B cell (primary cell): ENCODE data around the gene RYK. TPM values are rescaled to one million over a fixed set of nuclear protein-coding genes. Genes with fewer than 3 reads are reported as not detected.

Experiments
- ATAC-seq: fragments of 200-7000 bp; cut with Tn5 transposase; one replicate; pipeline ENCODE4 v1.10.0; 2021; ENCODE audit warnings: low read depth, mild to moderate bottlenecking, moderate number of reproducible peaks, moderate library complexity
- CTCF ChIA-PET: fragments of 350-600 bp; sonication (Branson Sonifier 250); formaldehyde crosslinking; loops from one replicate; lab custom pipeline; 2021; ENCODE audit warnings: antibody characterized with exemption, inconsistent platforms; lab: Charles Lee
- POLR2A ChIA-PET: fragments of 350-600 bp; sonication (Branson Sonifier 250); formaldehyde crosslinking; loops from one replicate; lab custom pipeline; 2021; ENCODE audit warnings: antibody characterized with exemption; lab: Charles Lee
- DNase-seq: peaks from one replicate; pipeline ENCODE4 v3.0.0; 2013
- H2AFZ ChIP-seq: 2 replicates; pipeline ENCODE4 v1.6.1; 2012; ENCODE audit warnings: mild to moderate bottlenecking, low read depth, low read length; ENCODE audit not compliant: insufficient read depth, poor library complexity, severe bottlenecking
- H3K27ac ChIP-seq, 2 donors: 1 replicate in 1 of 2; 2 replicates in 1 of 2; pipeline ENCODE4 v1.5.1; 2012 to 2013; ENCODE audit warnings: low read length in 2 of 2, mild to moderate bottlenecking in 2 of 2, moderate library complexity in 1 of 2
- H3K27me3 ChIP-seq, 4 experiments: fragments of 200-600 bp in 1 of 4; sonication (generic) in 1 of 4; replicated peaks in 1 of 4; 1 replicate in 2 of 4; 2 replicates in 2 of 4; pipeline versions ENCODE4 v1.6.1 to v1.7.0; 2013 to 2016; ENCODE audit warnings: low read length in 3 of 4, mild to moderate bottlenecking in 2 of 4, mixed read lengths in 1 of 4, moderate library complexity in 1 of 4; ENCODE audit not compliant: insufficient read depth in 4 of 4, control insufficient read depth in 3 of 4; ENCODE audit errors: control extremely low read depth in 1 of 4
- H3K36me3 ChIP-seq, 2 experiments: replicated peaks in 1 of 2; 1 replicate in 1 of 2; 2 replicates in 1 of 2; pipeline versions ENCODE4 v1.6.1 to v1.7.1; 2013; ENCODE audit warnings: low read length in 1 of 2; ENCODE audit not compliant: insufficient read depth in 2 of 2, control insufficient read depth in 1 of 2; ENCODE audit errors: control extremely low read depth in 1 of 2, extremely low read depth in 1 of 2
- H3K4me1 ChIP-seq, 2 donors: fragments of 200-600 bp in 1 of 2; sonication (generic) in 1 of 2; 1 replicate in 1 of 2; 2 replicates in 1 of 2; pipeline versions ENCODE4 v1.5.1 to v1.6.1; 2013 to 2017; ENCODE audit warnings: low read length in 2 of 2; ENCODE audit not compliant: control insufficient read depth in 2 of 2, insufficient read depth in 2 of 2
- H3K4me2 ChIP-seq: replicated peaks from 2 replicates; pipeline ENCODE3; 2012; ENCODE audit warnings: mild to moderate bottlenecking, low read depth, low read length; ENCODE audit not compliant: poor library complexity, severe bottlenecking
- H3K4me3 ChIP-seq, 5 experiments: fragments of 200-600 bp in 1 of 5; sonication (generic) in 1 of 5; 1 replicate in 3 of 5; 2 replicates in 2 of 5; pipeline versions ENCODE4 v1.5.1 to v1.7.0; 2011 to 2016; ENCODE audit warnings: low read length in 4 of 5, mild to moderate bottlenecking in 4 of 5, low read depth in 2 of 5, control low read depth in 1 of 5, moderate library complexity in 1 of 5; ENCODE audit not compliant: insufficient read depth in 1 of 5; ENCODE audit errors: control extremely low read depth in 1 of 5, extremely low read depth in 1 of 5
- H3K79me2 ChIP-seq: fragments of 200-600 bp; sonication (generic); one replicate; pipeline ENCODE4 v1.6.0; 2016; ENCODE audit warnings: low read length; ENCODE audit not compliant: control insufficient read depth, insufficient read depth
- H3K9ac ChIP-seq: fragments of 200-600 bp; sonication (generic); 2 replicates; pipeline ENCODE4 v1.6.1; 2017; ENCODE audit warnings: mild to moderate bottlenecking, low read length, moderate library complexity
- H3K9me3 ChIP-seq, 3 donors: one replicate each; pipeline versions ENCODE4 v1.6.1 to v1.7.1; 2013; ENCODE audit warnings: low read length in 2 of 3; ENCODE audit not compliant: control insufficient read depth in 2 of 3, insufficient read depth in 1 of 3; ENCODE audit errors: control extremely low read depth in 1 of 3
- H4K20me1 ChIP-seq: 2 replicates; pipeline ENCODE4 v1.6.0; 2012; ENCODE audit warnings: mild to moderate bottlenecking, low read length; ENCODE audit not compliant: insufficient read depth, control insufficient read depth, poor library complexity, severe bottlenecking
- H3K27ac Mint-ChIP-seq: one replicate; pipeline ENCODE4 v1.8.0; 2021; ENCODE audit warnings: mixed read lengths
- H3K27me3 Mint-ChIP-seq: one replicate; pipeline ENCODE4 v1.8.0; 2021; ENCODE audit warnings: mixed read lengths
- H3K4me1 Mint-ChIP-seq: one replicate; pipeline ENCODE4 v1.8.0; 2021; ENCODE audit warnings: mixed read lengths
- H3K4me3 Mint-ChIP-seq: one replicate; pipeline ENCODE4 v1.8.0; 2021; ENCODE audit warnings: mixed read lengths
- H3K9me3 Mint-ChIP-seq: one replicate; pipeline ENCODE4 v1.8.0; 2022; ENCODE audit warnings: mixed read lengths; ENCODE audit not compliant: insufficient read depth
- EZH2 ChIP-seq: IDR thresholded peaks from 2 replicates; pipeline ENCODE4 v1.6.1; 2012; ENCODE audit warnings: borderline replicate concordance, low read depth, mild to moderate bottlenecking, moderate library complexity, low read length; ENCODE audit not compliant: insufficient read depth, poor library complexity, severe bottlenecking
- WGBS: methylation state at CpG from one replicate; pipeline ENCODE4 v1.1.5; 2013; ENCODE audit warnings: missing lambda C conversion rate; ENCODE audit not compliant: insufficient coverage; 5-methylcytosine and 5-hydroxymethylcytosine counted together
- intact Hi-C: fragments of 100-400 bp; cut with micrococcal nuclease; formaldehyde crosslinking; loops from one replicate; pipeline ENCODE4 v1.10.0; 2022
- polyA plus RNA-seq: library from polyadenylated mRNA; depleted of rRNA; stranded (reverse); fragments of >200 nt; gene quantifications from 2 replicates; pipeline ENCODE4 v1.2.3, GENCODE V29; 2012
- total RNA-seq, 2 donors: library from RNA; stranded (reverse); fragments of 120-200 nt in 1 of 2; gene quantifications; 1 replicate in 1 of 2; 2 replicates in 1 of 2; pipeline versions ENCODE4 v1.2.3 to v1.2.4, GENCODE V29; 2013 to 2022
- TF ChIP-seq, protein P1 (sequence below): fragments of 200-600 bp; IDR thresholded peaks from one replicate; pipeline ENCODE4 v1.8.0; 2022; ENCODE audit warnings: antibody characterized with exemption, mild to moderate bottlenecking

The RYK gene
- total and polyA plus RNA-seq, 2 donors (not counting 1 experiment from before 2014, with no cell fraction given): 16.9 to 67.7 TPM

DNA sequence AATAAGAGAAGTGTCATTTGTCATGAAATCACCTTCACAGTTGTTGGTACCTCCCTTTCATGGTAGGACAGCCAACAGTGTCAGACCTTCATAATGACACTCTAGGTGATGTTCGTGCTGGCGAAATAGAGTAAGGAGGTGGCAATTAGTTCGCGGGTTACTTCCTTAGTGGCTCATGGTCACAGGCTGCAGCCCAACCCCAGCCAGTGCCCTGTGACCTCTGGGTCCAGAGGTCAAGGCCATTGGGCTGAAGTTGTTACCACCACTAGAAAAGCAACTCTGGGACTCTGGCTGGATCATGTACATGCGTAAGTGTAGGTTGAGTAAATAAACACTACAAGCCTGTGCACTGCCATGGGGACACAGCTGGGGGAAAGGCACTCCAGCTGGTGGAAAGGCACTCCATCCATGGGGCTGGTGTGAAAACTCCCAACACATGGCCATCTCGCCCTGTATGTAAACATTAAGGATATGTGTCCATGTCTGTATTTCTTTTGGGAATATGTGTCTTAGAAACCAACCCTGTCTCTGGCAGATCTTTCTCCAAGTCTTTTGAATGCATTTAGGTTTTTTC is 106.7 kb downstream of the RYK start:
- Mint-ChIP-seq H3K4me1 (peaks cover 9% of the 10 kb centered on the region), H3K27ac (no peak overlapping the region), H3K9me3 (peaks cover 7% of the 10 kb centered on the region), H3K4me3 (no peak overlapping the region), H3K27me3 (no peaks in the 10 kb centered on the region)
- Histone ChIP-seq H3K79me2 (no peaks in the 10 kb centered on the region), H3K4me1 (peaks cover 5 to 8% of the 10 kb centered on the region in 2 donors), H3K27ac (no peak overlapping the region), H3K4me3 (no peak overlapping the region), H3K27me3 (no peaks in the 10 kb centered on the region), H2AFZ (no peak overlapping the region), H4K20me1 (no peaks in the 10 kb centered on the region), H3K9ac (no peak overlapping the region), H3K36me3 (no peaks in the 10 kb centered on the region), H3K9me3 (peaks cover 0 to 8% (median 0%) of the 10 kb centered on the region in 3 donors), H3K4me2 (no peak overlapping the region)
- intact Hi-C loops: no loop called here
- ATAC-seq (no peak), DNase-seq (no peak)
- POLR2A ChIA-PET: no interaction called here
- TF ChIP-seq EZH2: no peak
- TF ChIP-seq, protein P1, sequence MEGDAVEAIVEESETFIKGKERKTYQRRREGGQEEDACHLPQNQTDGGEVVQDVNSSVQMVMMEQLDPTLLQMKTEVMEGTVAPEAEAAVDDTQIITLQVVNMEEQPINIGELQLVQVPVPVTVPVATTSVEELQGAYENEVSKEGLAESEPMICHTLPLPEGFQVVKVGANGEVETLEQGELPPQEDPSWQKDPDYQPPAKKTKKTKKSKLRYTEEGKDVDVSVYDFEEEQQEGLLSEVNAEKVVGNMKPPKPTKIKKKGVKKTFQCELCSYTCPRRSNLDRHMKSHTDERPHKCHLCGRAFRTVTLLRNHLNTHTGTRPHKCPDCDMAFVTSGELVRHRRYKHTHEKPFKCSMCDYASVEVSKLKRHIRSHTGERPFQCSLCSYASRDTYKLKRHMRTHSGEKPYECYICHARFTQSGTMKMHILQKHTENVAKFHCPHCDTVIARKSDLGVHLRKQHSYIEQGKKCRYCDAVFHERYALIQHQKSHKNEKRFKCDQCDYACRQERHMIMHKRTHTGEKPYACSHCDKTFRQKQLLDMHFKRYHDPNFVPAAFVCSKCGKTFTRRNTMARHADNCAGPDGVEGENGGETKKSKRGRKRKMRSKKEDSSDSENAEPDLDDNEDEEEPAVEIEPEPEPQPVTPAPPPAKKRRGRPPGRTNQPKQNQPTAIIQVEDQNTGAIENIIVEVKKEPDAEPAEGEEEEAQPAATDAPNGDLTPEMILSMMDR: no peak
- WGBS: 100% methylated on average over 5 of the region's 6 CpGs
- CTCF ChIA-PET: no interaction called here

DNA sequence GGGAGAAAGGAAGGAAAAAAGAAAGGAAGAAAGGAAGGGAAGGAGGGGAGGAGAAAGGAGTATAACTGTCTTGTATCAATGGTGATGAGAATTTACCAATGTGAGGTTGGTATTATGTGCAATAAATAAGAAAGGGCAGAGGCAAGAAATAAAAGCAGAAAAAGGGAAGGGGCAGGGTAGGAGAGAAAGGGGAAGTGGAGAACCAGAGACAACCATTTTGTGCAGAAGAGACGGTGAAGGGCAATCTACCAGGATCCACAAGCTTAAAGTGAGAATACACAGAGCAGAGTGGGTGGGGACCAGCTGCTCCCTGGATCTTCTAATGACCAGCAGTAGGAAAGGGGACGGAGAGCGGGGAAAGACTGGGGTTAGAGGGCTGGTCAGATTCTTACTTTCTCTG is 114.1 kb downstream of the RYK start:
- no peak overlapping the region for H3K27ac Mint-ChIP-seq
- no peak overlapping the region for H3K27ac ChIP-seq
- no peaks in the 10 kb centered on the region for H3K4me1 Mint-ChIP-seq
- DNase-seq (no peak), ATAC-seq (no peak)
- no peak overlapping the region for H3K4me3 ChIP-seq
- H3K27me3 Mint-ChIP-seq: no peaks in the 10 kb centered on the region
- H3K9me3 ChIP-seq: peaks cover 0 to 8% (median 0%) of the 10 kb centered on the region in 3 donors
- H3K27me3 ChIP-seq: no peaks in the 10 kb centered on the region
- peaks cover 13% of the 10 kb centered on the region for H3K9me3 Mint-ChIP-seq
- H2AFZ ChIP-seq: no peak overlapping the region
- no peaks in the 10 kb centered on the region for H3K36me3 ChIP-seq
- no peaks in the 10 kb centered on the region for H4K20me1 ChIP-seq
- no peak overlapping the region for H3K9ac ChIP-seq
- WGBS: 13% methylated on average over 1 of the region's 3 CpGs
- H3K79me2 ChIP-seq: no peaks in the 10 kb centered on the region
- POLR2A ChIA-PET: no interaction called here
- no peak overlapping the region for H3K4me3 Mint-ChIP-seq
- intact Hi-C loops: no loop called here
- no peak overlapping the region for H3K4me2 ChIP-seq
- no peak for TF ChIP-seq EZH2
- TF ChIP-seq, protein P1: no peak
- CTCF ChIA-PET: interaction anchor here (0.6 kb wide), 1 partner anchor 89 kb away, joined by 3 read pairs; no protein-coding TSS in a partner anchor
- H3K4me1 ChIP-seq: no peaks in the 10 kb centered on the region
